ENCODE data around the gene ZBTB24.
A peak's percentile ranks its signal among the peaks of the same experiment; 100 is the strongest.

ZBTB24 gene

GRCh38 chr6:109482905-109483734 lies at the start of gene ZBTB24:
Gene ZBTB24 (minus strand): TSS chr6:109483219. CDS start chr6:109482026, 1,193 bp downstream.
- H3K27ac ChIP-seq: peak within 1 kb of the TSS; percentile 68
- TF ChIP-seq CTCF (IDR thresholded peaks at IDR 0.05): no peak
- TF ChIP-seq ZFX (IDR thresholded peaks at IDR 0.05; ENCODE audit: borderline replicate concordance): no peak

- H3K27ac ChIP-seq: no peak overlapping the region
- TF ChIP-seq ZFX (IDR thresholded peaks at IDR 0.05; ENCODE audit: borderline replicate concordance) (no peak), CTCF (IDR thresholded peaks at IDR 0.05) (no peak)
Measured at GRCh38 chr6:109531446-109531845, 48.4 kb upstream of the ZBTB24 start.

GRCh38 chr6:109527989-109528388 lies 45.0 kb upstream of the ZBTB24 start:
- no peak overlapping the region for H3K27ac ChIP-seq
- no peak for TF ChIP-seq ZFX (IDR thresholded peaks at IDR 0.05; ENCODE audit: borderline replicate concordance)
- peak; percentile 7; the same call in 1 of the 2 replicates for TF ChIP-seq CTCF (IDR thresholded peaks at IDR 0.05)

GRCh38 chr6:109526905-109527628 lies 44.0 kb upstream of the ZBTB24 start:
- TF ChIP-seq CTCF (IDR thresholded peaks at IDR 0.05) (peak; percentile 77), ZFX (IDR thresholded peaks at IDR 0.05; ENCODE audit: borderline replicate concordance) (no peak)
- H3K27ac ChIP-seq: no peak overlapping the region

GRCh38 chr6:109524129-109524528 lies 41.1 kb upstream of the ZBTB24 start:
- H3K27ac ChIP-seq: no peak overlapping the region
- no peak for TF ChIP-seq ZFX (IDR thresholded peaks at IDR 0.05; ENCODE audit: borderline replicate concordance)
- TF ChIP-seq CTCF (IDR thresholded peaks at IDR 0.05): no peak

- no peak overlapping the region for H3K27ac ChIP-seq
Measured at GRCh38 chr6:109523478-109523877, 40.5 kb upstream of the ZBTB24 start.

More at GRCh38 chr6:109523478-109523877, 40.5 kb upstream of the ZBTB24 start:
- TF ChIP-seq ZFX (IDR thresholded peaks at IDR 0.05; ENCODE audit: borderline replicate concordance) (no peak), CTCF (IDR thresholded peaks at IDR 0.05) (no peak)

All from 22Rv1 (cell line).